Measurements from ENCODE around the gene AFAP1L2. TPM values are rescaled to one million over a fixed set of nuclear protein-coding genes. Genes with fewer than 3 reads are reported as not detected.

Gene AFAP1L2
- total RNA-seq, 3 donors from 2014 or later = 6.7 to 23.4 (median 11.6) TPM

GRCh38 chr10:114306116-114306973 is 98.0 kb downstream of the AFAP1L2 start:
- no peak for ATAC-seq
- intact Hi-C loops (cut with DNase I, micrococcal nuclease) = loop anchor here (10.0 kb wide), 2 partner anchors 128 to 238 kb away; no protein-coding TSS in a partner anchor
- no peaks in the 10 kb centered on the region for H3K9me3 ChIP-seq
- H3K4me3 ChIP-seq = no peak overlapping the region
- TF ChIP-seq CTCF (IDR thresholded peaks at IDR 0.05) = no peak
- peaks cover 7% of the 10 kb centered on the region for H3K4me1 ChIP-seq (ENCODE audit: low read depth)
- no peak for DNase-seq
- no peaks in the 10 kb centered on the region for H3K36me3 ChIP-seq (ENCODE audit: low read depth)

- Histone ChIP-seq H3K9me3 (no peaks in the 10 kb centered on the region), H3K36me3 (ENCODE audit: low read depth) (no peaks in the 10 kb centered on the region), H3K4me1 (ENCODE audit: low read depth) (peaks cover 7% of the 10 kb centered on the region), H3K4me3 (no peak overlapping the region)
- ATAC-seq (no peak), DNase-seq (no peak)
- intact Hi-C loops (cut with DNase I, micrococcal nuclease) = loop anchor here (10.0 kb wide), 2 partner anchors 129 to 239 kb away; no protein-coding TSS in a partner anchor
- no peak for TF ChIP-seq CTCF (IDR thresholded peaks at IDR 0.05)
Observed at GRCh38 chr10:114305521-114305925, 98.8 kb downstream of the AFAP1L2 start.

- H3K36me3 ChIP-seq (ENCODE audit: low read depth) = no peaks in the 10 kb centered on the region
- ATAC-seq (peak; percentile 83), DNase-seq (peak; percentile 70 to 84 (median 73))
- H3K4me1 ChIP-seq (ENCODE audit: low read depth) = peaks cover 7% of the 10 kb centered on the region
- no peak overlapping the region for H3K4me3 ChIP-seq
- intact Hi-C loops (cut with DNase I, micrococcal nuclease) = loop anchor here (5.0 to 10.0 kb wide), 3 partner anchors 130 to 240 kb away; no protein-coding TSS in a partner anchor
- no peaks in the 10 kb centered on the region for H3K9me3 ChIP-seq
- no peak for TF ChIP-seq CTCF (IDR thresholded peaks at IDR 0.05)
Observed at GRCh38 chr10:114304571-114305421, 99.5 kb downstream of the AFAP1L2 start.

GRCh38 chr10:114304017-114304570 is 100.2 kb downstream of the AFAP1L2 start:
- no peaks in the 10 kb centered on the region for H3K9me3 ChIP-seq
- no peaks in the 10 kb centered on the region for H3K36me3 ChIP-seq (ENCODE audit: low read depth)
- no peak for TF ChIP-seq CTCF (IDR thresholded peaks at IDR 0.05)
- no peak overlapping the region for H3K4me3 ChIP-seq
- intact Hi-C loops (cut with DNase I, micrococcal nuclease) = loop anchor here (5.0 to 10.0 kb wide), 3 partner anchors 131 to 241 kb away; no protein-coding TSS in a partner anchor
- DNase-seq (peak; percentile 64 to 94 (median 77)), ATAC-seq (peak; percentile 80)
- H3K4me1 ChIP-seq (ENCODE audit: low read depth) = peaks cover 7% of the 10 kb centered on the region

GRCh38 chr10:114303556-114303955 is 100.7 kb downstream of the AFAP1L2 start:
- no peak for ATAC-seq
- Histone ChIP-seq H3K36me3 (ENCODE audit: low read depth) (no peaks in the 10 kb centered on the region), H3K4me3 (no peak overlapping the region), H3K4me1 (ENCODE audit: low read depth) (peaks cover 7% of the 10 kb centered on the region), H3K9me3 (no peaks in the 10 kb centered on the region)
- TF ChIP-seq CTCF (IDR thresholded peaks at IDR 0.05) = no peak
- DNase-seq = no peak
- intact Hi-C loops (cut with DNase I, micrococcal nuclease) = loop anchor here (5.0 to 10.0 kb wide), 3 partner anchors 131 to 241 kb away; no protein-coding TSS in a partner anchor
